NCI-H446 (cell line): ENCODE measurements around the gene PRAMEF12.
"Not testable (repeated sequence)": the region's sequence is repeated elsewhere in the genome, so short reads cannot be mapped to it uniquely, and the experiment has no call there.

Source experiments
- DNase-seq, 2 experiments: peaks; one replicate each; lab custom pipeline; 2025; lab: John Stamatoyannopoulos, UW

PRAMEF12 gene

DNA sequence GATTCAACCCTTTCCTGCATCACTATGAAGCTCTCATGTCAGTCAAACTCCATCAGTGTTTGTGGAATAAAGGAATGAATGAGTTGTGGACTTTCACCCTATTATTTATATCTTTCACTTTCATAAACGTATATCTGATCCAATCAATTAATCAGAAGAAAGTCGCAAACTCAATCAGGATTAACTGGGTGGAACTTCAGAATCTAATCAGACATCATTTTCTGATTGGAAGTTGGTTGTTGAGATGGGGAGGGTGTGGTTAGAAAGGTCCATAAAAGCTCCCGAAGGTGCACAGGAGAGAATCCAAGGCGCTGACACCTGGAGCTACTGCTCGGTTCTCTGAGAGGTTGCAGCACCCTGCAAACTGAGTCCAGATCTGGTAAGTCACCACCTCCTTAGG, at the start of gene PRAMEF12:
PRAMEF12 (plus strand) TSS at position 301 of the 400 bp plus-strand sequence. CDS start 1,130 bp downstream, outside the sequence.
- no peak for DNase-seq

DNA sequence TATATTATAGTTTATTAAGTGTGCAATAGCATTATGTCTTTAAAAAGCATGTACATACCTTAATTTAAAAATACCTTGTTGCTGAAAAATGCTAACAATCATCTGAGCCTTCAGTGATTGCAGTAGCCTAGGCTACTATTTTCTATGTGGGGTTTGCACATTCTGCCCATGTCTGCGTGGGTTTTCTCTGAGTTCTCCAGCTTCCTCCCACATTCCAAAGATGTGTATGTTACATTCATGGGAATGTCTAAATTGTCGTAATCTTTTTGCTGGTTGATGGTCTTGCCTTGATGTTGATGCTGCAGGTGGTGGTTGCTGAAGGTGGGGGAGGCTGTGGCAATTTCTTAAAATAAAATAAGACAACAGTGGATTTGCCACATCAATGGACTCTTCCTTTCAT, 45.1 kb upstream of the PRAMEF12 start:
- DNase-seq = no peak

DNA sequence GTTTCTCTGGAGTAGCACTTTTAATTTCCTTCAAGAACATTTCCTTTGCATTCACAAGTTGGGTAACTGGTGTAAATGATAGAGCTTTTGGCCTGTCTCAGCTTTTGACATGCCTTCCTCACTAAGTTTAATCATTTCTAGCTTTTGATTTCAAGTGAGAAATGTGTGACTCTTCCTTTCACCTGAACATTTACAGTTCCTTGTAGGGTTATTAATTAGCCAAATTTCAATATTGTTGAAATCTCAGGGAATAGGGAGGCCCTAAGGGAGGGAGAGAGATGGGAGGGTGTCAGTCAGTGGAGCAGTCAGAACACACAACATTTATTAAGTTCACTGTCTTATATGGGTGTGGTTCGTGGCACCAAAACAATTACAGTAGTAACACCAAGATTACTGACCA, 43.4 kb upstream of the PRAMEF12 start:
- no peak for DNase-seq

DNA sequence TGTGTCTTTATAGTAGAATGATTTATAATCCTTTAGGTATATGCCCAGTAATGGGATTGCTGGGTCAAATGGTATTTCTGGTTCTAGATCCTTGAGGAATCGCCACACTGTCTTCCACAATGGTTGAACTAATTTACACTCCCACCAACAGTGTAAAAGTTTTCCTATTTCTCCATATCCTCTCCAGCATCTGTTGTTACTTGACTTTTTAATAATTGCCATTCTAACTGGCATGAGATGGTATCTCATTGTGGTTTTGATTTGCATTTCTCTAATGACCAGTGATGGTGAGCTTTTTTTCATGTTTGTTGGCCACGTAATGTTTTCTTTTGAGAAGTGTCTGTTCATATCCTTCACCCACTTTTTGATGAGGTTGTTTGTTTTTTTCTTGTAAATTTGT, 42.5 kb upstream of the PRAMEF12 start:
- not testable (repeated sequence) for DNase-seq

DNA sequence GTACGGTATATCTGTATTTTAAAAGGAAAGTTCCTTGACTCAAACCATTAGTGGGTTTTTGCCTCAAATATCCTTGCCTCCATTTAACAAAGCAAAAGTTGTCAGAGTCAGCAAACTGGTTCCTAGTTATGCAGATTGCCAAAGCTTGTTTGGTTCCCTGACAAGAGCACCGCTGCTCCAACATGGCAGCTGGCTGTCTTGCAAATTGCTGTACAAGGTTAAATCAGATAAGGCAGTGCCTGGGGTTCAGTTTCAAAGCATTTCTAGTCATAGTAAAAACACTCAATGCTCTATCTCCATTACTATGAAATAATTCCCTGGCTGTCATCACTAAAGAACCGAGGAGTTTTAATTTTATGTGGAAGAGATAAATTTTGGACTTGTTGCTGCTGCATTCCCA, 38.9 kb upstream of the PRAMEF12 start:
- no peak for DNase-seq

DNA sequence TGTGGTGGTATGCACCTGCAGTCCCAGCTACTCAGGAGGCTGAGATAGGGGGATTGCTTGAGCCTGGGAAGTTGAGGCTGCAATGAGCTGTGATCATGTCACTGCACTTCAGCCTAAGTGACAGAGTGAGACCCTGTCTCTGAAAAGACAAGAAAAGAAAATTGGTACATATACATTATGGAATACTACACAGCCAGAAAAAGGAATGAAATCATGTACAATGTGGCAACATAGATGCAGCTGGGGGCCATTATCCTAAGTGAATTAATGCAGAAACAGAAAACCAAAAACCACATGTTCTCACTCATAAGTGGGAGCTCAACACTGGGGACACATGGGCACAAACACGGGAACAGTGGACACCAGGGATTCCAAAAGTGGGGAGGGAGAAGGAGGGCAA, 34.6 kb upstream of the PRAMEF12 start:
- no peak for DNase-seq

DNA sequence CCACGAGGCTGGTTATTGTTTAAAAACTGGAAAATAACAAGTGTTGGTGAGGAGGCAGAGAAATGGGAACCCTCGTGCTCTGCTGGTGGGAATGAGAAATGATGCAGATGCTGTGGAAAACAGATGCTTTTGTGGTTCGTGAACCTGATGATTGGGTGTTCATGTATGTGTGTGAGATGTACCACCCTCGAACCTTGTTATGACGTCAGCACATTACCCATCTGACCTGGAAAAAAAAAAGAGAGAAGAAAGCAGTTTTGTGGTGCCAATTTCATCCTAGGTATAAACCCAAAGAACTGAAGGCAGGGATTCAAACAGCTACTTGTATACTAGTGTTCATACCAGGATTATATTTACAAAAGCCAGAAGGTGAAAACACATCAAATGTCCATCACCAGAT, 33.9 kb upstream of the PRAMEF12 start:
- DNase-seq = no peak

DNA sequence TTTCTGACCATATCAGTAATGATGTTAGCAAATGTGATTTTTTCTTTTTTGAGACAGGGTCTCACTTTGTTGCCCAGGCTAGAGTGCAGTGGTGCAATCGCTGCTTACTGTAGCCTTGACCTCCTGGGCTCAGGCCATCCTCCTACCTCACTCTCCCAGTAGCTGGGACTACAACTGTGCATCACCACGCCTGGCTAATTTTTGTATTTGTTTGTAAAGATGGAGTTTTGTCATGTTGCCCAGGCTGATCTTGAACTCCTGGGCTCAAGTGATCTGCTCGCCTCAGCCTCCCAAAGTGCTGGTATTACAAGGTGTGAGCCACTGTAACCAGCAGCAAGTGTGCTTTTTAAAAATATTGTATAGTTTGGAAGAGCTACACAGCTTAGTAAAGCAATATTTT, 31.6 kb upstream of the PRAMEF12 start:
- no peak for DNase-seq

DNA sequence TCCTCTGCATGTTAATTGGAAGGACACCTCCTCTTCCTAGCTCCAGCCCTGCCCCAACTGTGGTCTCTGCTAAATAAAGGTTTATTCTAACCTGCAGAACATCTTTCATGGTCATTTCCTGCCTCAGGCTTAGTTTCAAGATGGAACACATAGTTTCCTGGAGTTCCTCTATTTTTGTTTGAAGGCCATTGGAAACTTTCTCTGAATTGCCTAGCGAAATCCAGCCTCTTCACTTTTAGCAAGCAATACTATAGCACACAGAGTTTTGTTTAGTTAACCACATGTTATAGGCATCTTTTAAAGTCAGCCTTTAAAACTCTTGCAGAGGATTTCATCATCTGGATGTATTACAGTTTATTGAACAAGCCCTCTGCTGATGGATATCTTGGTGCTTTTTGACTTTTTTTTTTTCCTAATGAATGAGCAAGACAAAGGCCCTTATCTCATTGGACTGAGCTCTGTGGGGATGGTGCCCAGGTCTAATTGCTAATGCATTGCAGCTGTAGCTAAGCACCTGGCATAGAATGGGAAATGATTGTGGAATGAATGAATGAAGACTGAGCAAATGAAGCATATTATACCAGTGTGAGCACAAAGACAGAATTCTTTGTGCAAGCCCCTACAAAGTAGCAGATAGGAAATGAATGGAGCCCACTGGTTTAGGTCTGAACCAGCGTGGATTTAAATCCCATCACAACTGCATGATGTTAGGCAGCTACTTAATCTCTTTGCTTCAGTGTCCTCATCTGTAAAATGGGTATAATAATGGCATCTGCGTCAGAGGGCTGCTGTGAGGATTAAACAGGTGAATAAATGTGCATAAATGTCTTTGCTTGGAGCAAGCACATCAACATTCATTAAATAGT, 28.2 kb upstream of the PRAMEF12 start:
- no peak for DNase-seq

DNA sequence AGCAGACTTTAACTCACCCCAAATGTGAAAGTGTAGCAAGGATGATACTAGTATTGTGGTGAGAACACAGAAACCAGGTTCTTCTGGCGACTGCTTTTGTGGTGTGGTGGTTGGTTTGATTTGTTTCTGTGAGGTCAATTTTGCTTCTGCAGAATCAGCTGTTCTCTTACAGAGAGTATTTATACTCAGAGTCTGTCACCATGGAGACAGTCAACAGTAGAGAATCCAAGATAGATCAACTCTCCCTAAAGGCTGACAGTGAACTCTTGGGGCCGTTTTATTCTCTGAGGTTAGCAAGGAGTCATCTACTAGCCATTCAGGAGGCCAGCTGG, 27.6 kb upstream of the PRAMEF12 start, which contains the start of gene CFAP107:
CFAP107 (plus strand) TSS at position 209 of the 332 bp plus-strand sequence. CDS start 231 bp downstream, outside the sequence.
- no peak for DNase-seq

DNA sequence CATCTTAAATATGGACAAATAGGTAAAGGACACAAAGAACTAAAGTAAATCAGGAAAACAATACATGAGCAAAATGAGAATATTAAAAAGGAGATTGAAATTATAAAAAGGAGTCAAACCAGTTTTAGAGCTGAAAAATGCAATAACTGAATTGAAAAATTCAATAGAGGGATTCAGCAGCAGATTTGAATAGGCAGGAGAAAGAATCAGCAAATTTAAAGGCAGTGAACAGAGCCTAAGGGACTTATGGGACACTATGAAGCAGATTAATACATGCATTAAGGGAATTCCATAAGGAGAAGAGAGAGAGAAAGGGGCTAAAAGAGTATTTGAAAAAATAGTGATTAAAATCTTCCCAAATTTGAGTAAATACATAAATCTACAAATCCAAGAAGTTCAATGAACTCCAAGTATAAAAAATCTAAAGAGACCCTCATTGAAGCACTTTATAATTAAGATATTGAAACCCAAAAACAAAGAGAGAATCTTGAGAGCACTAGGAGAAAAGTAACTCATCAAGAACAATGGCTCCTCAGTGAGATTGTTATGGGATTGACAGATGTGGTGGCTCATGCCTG, 24.7 kb upstream of the PRAMEF12 start:
- DNase-seq = no peak

DNA sequence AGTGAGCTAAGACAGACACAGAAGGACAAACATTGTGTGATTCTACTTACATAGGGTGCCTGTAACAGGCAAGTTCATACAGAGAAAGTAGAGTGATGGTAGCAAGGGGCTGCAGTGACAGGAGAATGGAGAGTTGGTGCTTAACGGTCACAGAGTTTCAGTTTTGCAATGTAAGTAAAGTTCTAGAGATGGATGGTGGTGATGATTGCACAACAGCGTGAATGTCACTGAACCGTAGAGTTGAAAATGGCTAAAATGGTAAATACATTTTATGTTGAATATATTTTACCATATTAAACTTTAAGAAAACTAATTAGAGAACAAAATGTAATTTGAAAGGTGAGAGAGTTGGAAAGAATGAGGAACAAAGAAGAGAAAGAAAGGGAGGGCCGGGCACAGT, 18.8 kb upstream of the PRAMEF12 start:
- no peak for DNase-seq

DNA sequence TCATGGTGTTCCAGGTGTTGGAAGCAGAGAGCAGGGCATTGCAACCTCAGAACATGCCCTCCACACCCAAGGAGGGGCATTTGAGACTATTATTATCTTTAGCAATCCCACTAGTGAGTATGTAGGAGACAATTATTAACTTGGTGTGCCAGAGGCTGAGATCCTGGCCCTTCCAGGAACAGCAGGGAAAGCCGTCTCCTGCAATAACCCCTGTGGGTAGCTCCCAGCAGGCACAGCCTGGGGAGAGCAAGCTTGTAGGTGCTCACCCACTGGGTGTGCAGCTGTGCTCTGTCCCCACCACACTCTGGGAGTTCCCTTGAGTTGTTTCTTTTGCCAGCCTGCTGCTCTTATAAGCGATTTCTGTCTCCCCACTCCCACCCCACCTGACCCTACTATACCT, 17.3 kb upstream of the PRAMEF12 start:
- no peak for DNase-seq

DNA sequence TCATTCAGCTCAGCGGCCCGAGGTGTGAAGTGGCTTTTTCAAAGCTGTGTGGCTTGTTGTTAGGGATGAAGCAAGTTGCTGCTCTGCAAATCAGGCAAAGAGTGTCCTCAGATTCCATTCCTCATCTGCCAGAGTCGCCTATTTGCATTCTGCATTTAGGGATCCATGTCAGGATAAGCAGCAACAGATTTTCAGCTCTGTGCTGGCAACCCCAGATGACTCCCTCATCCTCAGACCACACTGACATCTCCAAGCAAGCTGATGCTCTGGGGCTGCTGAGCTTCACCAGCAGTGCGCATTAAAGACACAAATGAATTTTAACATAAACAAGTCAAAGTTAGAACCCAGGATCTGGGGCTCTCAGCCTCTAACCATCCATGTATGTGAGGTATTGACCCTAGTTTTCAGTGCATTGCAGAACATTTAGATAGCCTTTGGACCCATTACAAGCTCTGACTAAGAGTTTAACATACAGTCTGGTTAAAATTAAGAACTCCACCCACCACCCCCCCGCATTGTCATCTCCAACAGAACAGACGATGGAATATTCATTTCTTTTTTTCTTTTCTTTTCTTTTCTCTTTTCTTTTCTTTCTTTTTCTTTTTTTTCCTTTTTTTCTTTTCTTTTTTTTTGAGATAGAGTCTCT, 16.6 kb upstream of the PRAMEF12 start:
- no peak for DNase-seq

DNA sequence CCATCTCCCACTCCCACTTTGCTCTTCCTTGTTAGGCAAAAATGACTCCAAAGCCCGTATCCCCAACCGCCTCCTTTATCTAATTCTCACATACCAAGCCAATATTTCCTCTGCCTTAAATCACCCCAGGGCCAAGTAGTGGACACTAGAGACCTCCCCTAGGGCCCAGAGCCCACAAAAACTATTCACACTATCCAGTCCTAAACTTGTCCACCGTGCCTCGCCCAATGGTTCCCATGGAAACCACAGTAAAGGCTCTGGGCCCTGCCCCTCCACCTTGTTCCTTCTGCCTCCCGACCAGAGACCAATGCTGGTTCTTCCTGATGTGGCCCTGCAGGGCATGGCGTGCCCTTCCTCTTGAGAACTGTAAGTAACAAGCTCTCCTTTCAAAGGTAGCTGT, 15.7 kb upstream of the PRAMEF12 start:
- DNase-seq = no peak

DNA sequence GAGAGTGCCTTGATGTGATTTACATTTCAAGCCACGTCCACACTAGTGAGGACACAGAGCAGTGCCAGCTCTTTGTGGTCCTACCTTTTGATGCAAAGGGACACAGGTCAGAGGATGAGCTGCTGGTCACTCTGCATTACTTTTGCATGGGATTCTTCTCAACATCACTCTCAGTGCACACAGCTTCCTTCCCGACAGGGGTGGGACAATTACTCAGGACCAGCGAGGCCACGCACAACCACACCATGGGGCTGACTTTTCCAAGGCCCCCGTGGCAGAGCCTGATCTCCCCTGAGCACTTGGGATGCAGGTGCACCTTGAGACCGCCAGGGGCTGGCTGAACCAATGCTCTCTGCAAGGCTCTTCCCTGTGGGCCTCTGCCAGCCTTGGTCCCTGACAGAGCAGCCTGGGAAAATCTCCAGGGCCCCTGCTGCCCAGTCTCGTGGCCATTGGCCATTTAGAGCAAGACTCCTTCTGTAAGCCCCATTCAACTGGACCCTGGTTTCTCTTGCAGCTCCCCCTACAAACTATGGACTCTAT, 13.2 kb upstream of the PRAMEF12 start:
- DNase-seq = no peak

DNA sequence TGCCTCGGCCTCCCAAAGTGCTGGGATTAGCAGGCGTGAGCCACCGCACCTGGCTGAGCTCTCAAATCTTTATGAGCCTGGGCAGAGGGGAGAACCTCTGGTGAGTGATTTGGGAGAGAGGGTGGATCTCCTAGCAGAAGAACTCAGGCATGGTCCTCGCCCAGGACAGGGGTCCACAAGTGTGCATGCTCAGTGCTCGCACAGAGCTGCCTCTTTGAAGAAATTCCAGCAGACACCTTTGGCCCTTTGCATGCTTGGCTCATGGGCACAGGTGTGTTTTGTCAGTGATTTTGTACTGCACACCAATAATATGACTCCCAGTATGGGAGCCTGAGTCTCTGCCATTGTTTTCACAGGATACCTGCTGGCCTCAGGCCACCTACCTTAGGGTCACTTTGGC, 11.8 kb upstream of the PRAMEF12 start:
- no peak for DNase-seq

DNA sequence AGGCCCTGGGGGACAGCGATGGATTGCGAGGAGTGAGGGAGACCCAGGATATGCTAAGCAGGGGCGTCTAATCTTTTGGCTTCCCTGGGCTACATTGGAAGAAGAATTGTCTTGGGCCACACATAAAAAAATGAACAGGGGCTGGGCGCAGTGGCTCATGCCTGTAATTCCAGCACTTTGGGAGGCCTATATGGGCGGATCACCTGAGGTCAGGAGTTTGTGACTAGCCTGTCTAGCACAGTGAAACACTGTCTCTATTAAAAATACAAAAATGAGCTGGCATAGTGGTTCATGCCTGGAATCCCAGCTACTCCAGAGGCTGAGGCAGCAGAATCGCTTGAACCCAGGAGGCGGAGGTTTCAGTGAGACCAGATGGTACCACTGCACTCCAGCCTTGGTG, 10.8 kb upstream of the PRAMEF12 start:
- no peak for DNase-seq

DNA sequence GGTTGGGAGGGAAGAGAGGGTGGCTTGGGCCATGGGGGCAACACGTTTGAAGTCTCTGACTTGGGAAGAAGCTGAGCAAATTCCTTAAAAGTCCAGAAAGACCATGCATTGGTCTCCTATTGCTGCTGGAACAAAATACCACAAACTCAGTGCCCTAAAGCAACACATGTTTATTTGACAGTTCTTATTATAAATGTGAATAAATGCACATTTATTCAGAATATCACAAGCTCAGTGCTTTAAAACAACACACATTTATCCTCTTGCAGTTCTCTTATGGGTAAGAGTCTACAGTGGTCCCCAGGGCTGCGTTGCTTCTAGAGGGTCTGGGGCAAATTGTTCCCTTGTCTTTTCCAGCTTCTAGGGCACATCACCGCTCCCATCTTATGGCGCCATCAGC, 10.1 kb upstream of the PRAMEF12 start:
- DNase-seq = no peak

DNA sequence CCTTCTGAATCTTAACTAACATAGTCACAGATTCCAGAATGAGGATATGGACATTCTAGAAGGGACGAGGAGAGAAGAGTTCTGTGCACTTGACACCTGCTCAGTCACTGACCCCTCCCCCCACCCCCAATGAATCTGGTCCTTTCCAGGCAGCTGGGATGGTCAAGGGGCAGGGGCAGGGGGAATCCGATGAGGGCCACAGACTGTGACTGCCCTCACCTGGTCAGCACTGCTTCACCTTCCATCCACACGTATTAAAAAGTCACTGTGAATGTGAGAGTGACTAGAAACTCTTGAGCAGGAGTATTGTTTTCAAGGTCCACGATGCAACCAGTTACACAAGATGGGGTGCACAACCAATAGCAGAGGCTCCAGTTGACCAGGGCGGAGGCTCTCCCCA, 9.5 kb upstream of the PRAMEF12 start:
- no peak for DNase-seq

DNA sequence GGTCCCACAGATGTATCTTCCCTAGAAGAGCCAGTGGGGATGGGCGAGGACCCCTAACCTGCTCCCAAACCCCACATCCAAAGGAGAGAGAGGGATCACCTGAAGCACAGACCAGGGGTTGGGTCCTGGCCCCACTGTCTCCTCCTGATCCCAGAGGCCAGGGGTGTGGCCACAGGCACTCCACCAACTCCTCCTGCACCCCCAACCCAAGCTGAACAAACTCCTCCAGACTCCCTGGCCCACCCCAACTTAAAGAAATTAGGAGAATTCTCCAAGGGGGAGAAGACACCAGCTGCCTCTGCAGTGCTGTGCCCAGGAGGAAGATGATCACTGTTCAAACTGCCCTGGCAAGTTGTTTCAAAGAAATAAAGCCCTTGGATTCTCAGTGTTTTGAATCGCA, 4.5 kb upstream of the PRAMEF12 start:
- DNase-seq = no peak

DNA sequence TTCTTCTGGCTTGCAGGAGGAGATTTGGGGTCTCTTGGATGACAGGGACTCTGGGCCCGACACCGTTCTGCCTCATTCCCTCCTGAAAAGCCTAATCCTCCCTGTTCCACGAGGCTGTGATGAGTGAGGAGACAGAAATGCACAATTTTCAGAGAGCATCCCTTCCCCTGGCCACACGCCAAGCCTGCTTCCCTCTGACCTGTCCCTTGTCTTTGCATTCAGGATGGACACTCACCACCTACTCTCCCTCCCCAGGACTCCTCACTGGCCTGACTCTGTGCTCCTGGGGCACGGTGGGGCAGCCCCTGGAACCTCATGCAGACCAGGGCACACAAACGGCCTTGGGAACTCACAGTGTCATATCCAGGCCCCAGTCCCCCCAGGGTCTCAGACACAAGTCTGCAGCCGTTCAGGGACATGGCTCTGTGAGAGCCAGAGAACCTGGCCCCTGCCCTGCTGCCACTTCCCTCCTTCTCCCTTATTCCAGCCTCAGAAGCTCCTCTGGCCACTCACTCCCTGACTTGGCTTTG, 3.5 kb upstream of the PRAMEF12 start:
- DNase-seq = no peak

DNA sequence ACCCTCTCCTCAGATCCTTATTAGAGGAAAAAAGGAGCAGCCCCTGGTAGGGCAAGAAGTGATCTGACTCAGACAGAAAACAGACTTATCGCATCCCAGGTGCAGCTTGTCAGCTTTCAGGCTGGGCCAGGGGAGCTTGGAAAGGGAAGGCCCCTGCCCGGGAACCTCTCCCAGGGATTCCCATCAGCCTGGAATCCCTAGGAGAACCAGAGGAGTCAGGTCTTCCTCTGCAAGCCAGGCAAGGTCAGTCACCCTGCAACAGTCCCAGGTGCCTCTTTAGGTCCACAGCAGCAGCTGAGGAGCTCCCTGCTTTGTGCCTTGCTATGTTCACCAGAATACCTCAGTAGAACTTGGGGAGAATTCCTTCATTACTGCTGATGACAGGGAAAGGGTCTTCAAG, 2.9 kb upstream of the PRAMEF12 start:
- DNase-seq = no peak
